Right lobe of liver (tissue), 6 donors: ENCODE results near the gene DCC. TPM values are rescaled to one million over a fixed set of nuclear protein-coding genes. Genes with fewer than 3 reads are reported as not detected.

Experiments
- ATAC-seq, 4 donors: fragments of 200-7000 bp; cut with Tn5 transposase; one replicate each; pipeline ENCODE4 v1.9.1; 2020; ENCODE audit warnings: mild to moderate bottlenecking in 4 of 4, moderate library complexity in 4 of 4
- DNase-seq, 3 donors: peaks; one replicate each; pipeline ENCODE4 v3.0.0-alpha.2; 2020
- H3K27ac ChIP-seq, 3 donors: fragments of 200-600 bp; one replicate each; pipeline ENCODE4 v1.8.0; 2022
- H3K27me3 ChIP-seq, 2 donors: fragments of 200-600 bp; one replicate each; pipeline ENCODE4 v1.8.0; 2022
- H3K36me3 ChIP-seq, 4 donors: fragments of 200-600 bp; sonication (generic) in 1 of 4; one replicate each; pipeline versions ENCODE4 v1.5.1 to v1.8.0; 2017 to 2022; ENCODE audit warnings: control low read depth in 1 of 4
- H3K4me1 ChIP-seq, 4 donors: fragments of 200-600 bp; sonication (generic) in 1 of 4; one replicate each; pipeline versions ENCODE4 v1.5.1 to v1.8.0; 2017 to 2022; ENCODE audit warnings: control low read depth in 1 of 4
- H3K4me3 ChIP-seq, 3 donors: fragments of 200-600 bp; one replicate each; pipeline ENCODE4 v1.8.0; 2022
- H3K9me3 ChIP-seq, 4 donors: fragments of 200-600 bp; sonication (generic) in 1 of 4; one replicate each; pipeline versions ENCODE4 v1.5.1 to v1.8.0; 2017 to 2022; ENCODE audit warnings: control low read depth in 1 of 4
- POLR2A ChIP-seq: fragments of 450-650 bp; IDR thresholded peaks from one replicate; pipeline ENCODE4 v1.6.1; 2017; ENCODE audit warnings: antibody characterized with exemption, mild to moderate bottlenecking
- WGBS: methylation state at CpG from one replicate; pipeline ENCODE4 v1.1.6; 2018; ENCODE audit warnings: low coverage, low lambda C conversion rate; ENCODE audit not compliant: insufficient coverage; ENCODE audit errors: missing lambda C conversion rate; 5-methylcytosine and 5-hydroxymethylcytosine counted together
- intact Hi-C, 2 donors: fragments of 100-400 bp; cut with DNase I; formaldehyde crosslinking; loops; one replicate each; pipeline versions ENCODE4 v1.11.2 to v1.14.1; 2022
- total RNA-seq, 6 experiments: library from RNA; depleted of rRNA in 2 of 6; stranded (reverse); fragments of >200 nt in 2 of 6; fragmentation: NEBNext Ultra II Directional in 3 of 6; extraction: Animal tissue kit (Norgen Biotek cat#: 25700) in 3 of 6; gene quantifications; one replicate each; pipeline versions ENCODE4 v1.1.0 to v1.2.4, GENCODE V29; 2016 to 2023
- TF ChIP-seq, protein P1 (sequence below), 4 donors: fragments of 200-600 bp in 3 of 4; fragments of 450-650 bp in 1 of 4; IDR thresholded peaks; one replicate each; pipeline versions ENCODE4 v1.5.1 to v1.8.0; 2016 to 2022; ENCODE audit warnings: antibody characterized with exemption in 4 of 4, mild to moderate bottlenecking in 2 of 4
- donor health status: DM: no; HTN: yes; CAD: no.
- donor health status: DM: no; HTN: no; CAD: no.
- donor health status: DM: no; HTN: no; CAD: no.
- donor health status: DM: no; HTN: yes; CAD: no.
- donor health status: DM: no; HTN: yes; CAD: no.

The DCC gene
- total RNA-seq, 6 experiments from 2014 or later, result 0.06 TPM; not detected in 5

DNA sequence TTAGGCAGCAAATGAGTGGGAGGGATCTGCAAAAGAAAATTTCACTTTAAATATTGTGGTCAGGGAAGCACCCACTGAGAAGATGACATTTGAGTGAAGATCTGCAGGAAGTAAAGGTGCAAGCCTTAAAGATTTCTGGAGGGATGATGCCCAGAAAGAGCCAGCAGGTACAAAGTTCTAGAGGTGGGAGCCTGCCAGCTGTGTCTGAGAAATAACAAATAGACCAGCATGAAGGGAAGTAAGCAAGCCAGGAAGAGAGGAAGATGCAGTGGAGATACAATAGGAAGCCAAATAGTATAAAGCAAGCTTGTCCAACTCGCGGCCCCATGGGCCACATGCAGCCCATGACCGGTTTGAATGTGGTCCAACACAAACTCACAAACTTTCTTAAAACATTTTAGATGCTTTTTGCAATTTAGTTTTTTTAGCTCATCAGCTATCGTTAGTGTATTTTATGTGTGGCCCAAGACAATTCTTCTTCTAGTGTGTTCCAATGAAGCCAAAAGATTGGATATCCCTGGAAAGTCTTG is 489.9 kb downstream of the DCC start:
- intact Hi-C loops, result no loop called here
- H3K4me1 ChIP-seq, result no peaks in the 10 kb centered on the region
- no peaks in the 10 kb centered on the region for H3K27me3 ChIP-seq
- H3K36me3 ChIP-seq, result no peaks in the 10 kb centered on the region
- TF ChIP-seq, protein P1, sequence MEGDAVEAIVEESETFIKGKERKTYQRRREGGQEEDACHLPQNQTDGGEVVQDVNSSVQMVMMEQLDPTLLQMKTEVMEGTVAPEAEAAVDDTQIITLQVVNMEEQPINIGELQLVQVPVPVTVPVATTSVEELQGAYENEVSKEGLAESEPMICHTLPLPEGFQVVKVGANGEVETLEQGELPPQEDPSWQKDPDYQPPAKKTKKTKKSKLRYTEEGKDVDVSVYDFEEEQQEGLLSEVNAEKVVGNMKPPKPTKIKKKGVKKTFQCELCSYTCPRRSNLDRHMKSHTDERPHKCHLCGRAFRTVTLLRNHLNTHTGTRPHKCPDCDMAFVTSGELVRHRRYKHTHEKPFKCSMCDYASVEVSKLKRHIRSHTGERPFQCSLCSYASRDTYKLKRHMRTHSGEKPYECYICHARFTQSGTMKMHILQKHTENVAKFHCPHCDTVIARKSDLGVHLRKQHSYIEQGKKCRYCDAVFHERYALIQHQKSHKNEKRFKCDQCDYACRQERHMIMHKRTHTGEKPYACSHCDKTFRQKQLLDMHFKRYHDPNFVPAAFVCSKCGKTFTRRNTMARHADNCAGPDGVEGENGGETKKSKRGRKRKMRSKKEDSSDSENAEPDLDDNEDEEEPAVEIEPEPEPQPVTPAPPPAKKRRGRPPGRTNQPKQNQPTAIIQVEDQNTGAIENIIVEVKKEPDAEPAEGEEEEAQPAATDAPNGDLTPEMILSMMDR (IDR thresholded peaks at IDR 0.05), result no peak
- TF ChIP-seq POLR2A, result no peak
- no peak for DNase-seq
- H3K4me3 ChIP-seq, result no peak overlapping the region
- H3K27ac ChIP-seq, result no peak overlapping the region
- ATAC-seq, result no peak
- 49% methylated on average over 4 of the region's 4 CpGs for WGBS
- H3K9me3 ChIP-seq, result no peaks in the 10 kb centered on the region

DNA sequence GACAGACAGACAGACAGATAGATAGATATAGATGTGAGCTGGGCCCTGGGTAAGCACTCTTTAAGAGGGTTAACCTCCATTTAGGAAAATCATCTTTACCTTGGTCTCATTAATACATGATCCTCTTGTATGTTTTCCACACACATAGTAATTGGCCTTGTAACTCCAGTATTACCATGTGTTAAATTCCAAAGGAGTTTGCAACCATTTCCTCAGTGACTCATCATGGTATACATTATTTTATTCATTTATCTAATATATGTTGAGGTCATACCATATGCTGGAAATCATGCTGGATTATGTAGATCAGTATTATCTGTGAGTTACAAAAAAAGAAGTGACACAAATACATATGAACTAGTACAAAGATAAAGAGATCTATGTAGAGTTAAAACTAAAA is 504.3 kb downstream of the DCC start:
- intact Hi-C loops, result no loop called here
- DNase-seq (no peak), ATAC-seq (no peak)
- no peak overlapping the region for H3K4me3 ChIP-seq
- H3K4me1 ChIP-seq, result no peaks in the 10 kb centered on the region
- TF ChIP-seq, protein P1 (IDR thresholded peaks at IDR 0.05), result no peak
- no peak for TF ChIP-seq POLR2A
- no peak overlapping the region for H3K27ac ChIP-seq
- H3K27me3 ChIP-seq, result no peaks in the 10 kb centered on the region
- no peaks in the 10 kb centered on the region for H3K9me3 ChIP-seq
- no peaks in the 10 kb centered on the region for H3K36me3 ChIP-seq

DNA sequence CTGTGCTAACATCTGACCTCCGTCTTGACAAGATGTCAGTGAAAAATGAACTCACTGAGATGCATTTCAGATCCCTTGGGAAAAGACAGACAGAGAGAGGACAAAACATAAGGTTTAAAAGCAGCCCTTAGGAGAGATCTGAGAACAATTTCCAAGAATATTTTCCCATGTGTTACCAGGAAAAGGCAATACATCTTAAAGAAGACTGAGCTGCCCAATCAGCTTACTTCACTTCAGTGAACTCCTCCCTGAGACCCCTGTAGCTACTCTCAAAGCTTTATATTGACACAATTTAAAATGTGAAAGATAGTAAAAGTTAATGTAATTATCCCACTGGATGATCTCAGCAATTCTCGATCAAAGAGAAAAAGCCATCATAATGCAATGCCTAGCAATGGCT is 505.0 kb downstream of the DCC start:
- Histone ChIP-seq H3K4me3 (no peak overlapping the region), H3K4me1 (no peaks in the 10 kb centered on the region), H3K27me3 (no peaks in the 10 kb centered on the region), H3K27ac (no peak overlapping the region), H3K9me3 (no peaks in the 10 kb centered on the region), H3K36me3 (no peaks in the 10 kb centered on the region)
- no peak for ATAC-seq
- TF ChIP-seq POLR2A, result no peak
- TF ChIP-seq, protein P1 (IDR thresholded peaks at IDR 0.05), result no peak
- no peak for DNase-seq
- 34% methylated on average over 2 of the region's 2 CpGs for WGBS
- intact Hi-C loops, result no loop called here

DNA sequence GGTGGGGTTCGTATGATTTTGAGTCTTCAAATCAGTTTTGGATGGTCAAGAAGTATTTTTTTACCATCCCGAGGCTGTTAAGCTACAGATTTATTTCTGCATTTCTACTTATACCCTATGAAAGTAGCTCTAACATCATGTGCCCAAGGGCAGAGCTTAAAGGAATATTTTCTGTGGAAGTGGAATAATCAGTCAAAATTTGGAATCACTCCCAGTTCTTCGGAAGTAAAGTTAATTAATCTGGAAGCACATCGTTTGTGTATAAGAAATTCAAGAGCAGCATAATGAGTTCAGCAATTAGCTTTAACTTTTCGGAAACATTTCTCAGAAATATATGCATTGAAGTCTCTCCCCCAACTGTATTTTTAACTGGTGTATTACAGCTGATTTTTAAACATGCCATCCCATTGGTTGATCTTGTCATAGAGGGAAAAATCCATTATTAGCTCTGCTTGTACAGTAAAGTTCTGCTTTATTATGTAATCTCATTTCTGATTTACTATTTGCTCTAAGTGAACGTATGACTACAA is 510.1 kb downstream of the DCC start:
- Histone ChIP-seq H3K9me3 (no peaks in the 10 kb centered on the region), H3K27me3 (no peaks in the 10 kb centered on the region), H3K4me1 (no peaks in the 10 kb centered on the region), H3K36me3 (no peaks in the 10 kb centered on the region), H3K27ac (no peak overlapping the region), H3K4me3 (no peak overlapping the region)
- ATAC-seq, result no peak
- DNase-seq, result no peak
- 45% methylated on average over 6 of the region's 6 CpGs for WGBS
- intact Hi-C loops, result no loop called here
- TF ChIP-seq POLR2A, result no peak
- TF ChIP-seq, protein P1 (IDR thresholded peaks at IDR 0.05), result no peak

DNA sequence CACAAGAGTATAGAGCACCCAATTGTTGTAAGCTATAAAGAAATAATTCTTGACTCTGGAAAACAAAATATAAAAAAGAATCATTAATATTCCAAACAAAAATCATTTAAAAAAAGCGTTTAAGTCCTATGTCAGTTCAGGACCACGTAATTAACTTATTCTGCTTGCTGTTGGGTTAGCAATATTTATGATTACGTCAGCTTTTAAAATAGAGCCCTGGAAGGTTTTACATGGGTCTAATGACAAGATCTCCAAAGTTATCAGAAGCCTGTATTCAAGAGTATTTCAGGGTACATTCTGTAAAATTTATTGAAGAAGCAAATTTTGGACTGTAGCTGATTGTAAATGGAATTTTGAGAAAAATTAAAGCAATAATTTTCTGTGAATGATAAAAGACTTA is 521.6 kb downstream of the DCC start:
- H3K27me3 ChIP-seq, result no peaks in the 10 kb centered on the region
- H3K27ac ChIP-seq, result no peak overlapping the region
- WGBS, result 58% methylated on average over 3 of the region's 3 CpGs
- no peaks in the 10 kb centered on the region for H3K4me1 ChIP-seq
- no peak for ATAC-seq
- no peaks in the 10 kb centered on the region for H3K36me3 ChIP-seq
- no peaks in the 10 kb centered on the region for H3K9me3 ChIP-seq
- H3K4me3 ChIP-seq, result no peak overlapping the region
- intact Hi-C loops, result no loop called here
- no peak for DNase-seq
- TF ChIP-seq, protein P1 (IDR thresholded peaks at IDR 0.05), result no peak
